Subcutaneous adipose tissue (tissue), 4 donors: ENCODE measurements around the gene MADD. TPM values are rescaled to one million over a fixed set of nuclear protein-coding genes. Genes with fewer than 3 reads are reported as not detected.

ENCODE experiments used
- CTCF ChIP-seq: fragments of 450-650 bp; IDR thresholded peaks from one replicate; pipeline ENCODE4 v1.5.1; 2016; ENCODE audit warnings: low read depth, mild to moderate bottlenecking, control low read depth, antibody characterized with exemption, moderate library complexity
- total RNA-seq, 4 donors: library from RNA; depleted of rRNA; stranded (reverse); fragments of >200 nt; gene quantifications; one replicate each; pipeline ENCODE4 v1.1.0, GENCODE V29; 2016

The MADD gene
- total RNA-seq, 4 donors from 2014 or later: 21.0 to 52.2 (median 44.6) TPM

GRCh38 chr11:47278769-47279168, 8.8 kb downstream of the MADD start:
- TF ChIP-seq CTCF: no peak

GRCh38 chr11:47280099-47280498, 10.2 kb downstream of the MADD start:
- no peak for TF ChIP-seq CTCF

- TF ChIP-seq CTCF: no peak
These were observed 10.9 kb downstream of the MADD start for GRCh38 chr11:47280860-47281259.

GRCh38 chr11:47282462-47282861, 12.5 kb downstream of the MADD start:
- TF ChIP-seq CTCF: no peak

- no peak for TF ChIP-seq CTCF
These were observed 14.2 kb downstream of the MADD start for GRCh38 chr11:47284151-47284550.

- TF ChIP-seq CTCF: no peak
These were observed 16.2 kb downstream of the MADD start for GRCh38 chr11:47285969-47286770.

- no peak for TF ChIP-seq CTCF
These were observed 18.1 kb downstream of the MADD start for GRCh38 chr11:47288066-47288465.
